ENCODE data around the gene ADAMTS2. TPM values are rescaled to one million over a fixed set of nuclear protein-coding genes. Genes with fewer than 3 reads are reported as not detected.

The ADAMTS2 gene
- total and polyA plus RNA-seq, 7 experiments from 2014 or later, result not detected

GRCh38 chr5:179131321-179131835, 213.9 kb downstream of the ADAMTS2 start:
- no peaks in the 10 kb centered on the region for H3K4me1 ChIP-seq (ENCODE audit: control insufficient read depth in 2 of 2, insufficient read depth in 2 of 2, low read length in 2 of 2)
- no peaks in the 10 kb centered on the region for H3K9me3 ChIP-seq (ENCODE audit: control insufficient read depth in 2 of 3, low read length in 3 of 3)
- Mint-ChIP-seq H3K36me3 (no peaks in the 10 kb centered on the region), H3K27ac (no peak overlapping the region), H3K4me3 (no peak overlapping the region), H3K9me3 (peaks cover 0 to 13% (median 0%) of the 10 kb centered on the region in 11 donors), H3K27me3 (peaks cover 0 to 4% (median 0%) of the 10 kb centered on the region in 5 donors), H3K4me1 (no peaks in the 10 kb centered on the region)
- no peak for DNase-seq
- no peaks in the 10 kb centered on the region for H3K27me3 ChIP-seq (ENCODE audit: control insufficient read depth in 2 of 2, insufficient read depth in 2 of 2, low read length in 2 of 2)
- CTCF ChIA-PET, result no interaction called here
- ATAC-seq, result no peak
- no peaks in the 10 kb centered on the region for H3K36me3 ChIP-seq (ENCODE audit: control insufficient read depth in 2 of 3, insufficient read depth in 3 of 3, low read length in 3 of 3)
- POLR2A ChIA-PET, result no interaction called here
- no peak overlapping the region for H3K27ac ChIP-seq (ENCODE audit: low read depth, low read length)
- intact Hi-C loops (cut with micrococcal nuclease), result no loop called here
- H3K4me3 ChIP-seq (ENCODE audit: low read length), result no peak overlapping the region

- H3K4me1 Mint-ChIP-seq, result no peaks in the 10 kb centered on the region
- no peaks in the 10 kb centered on the region for H3K36me3 Mint-ChIP-seq
- no peaks in the 10 kb centered on the region for H3K27me3 ChIP-seq (ENCODE audit: control insufficient read depth in 2 of 2, insufficient read depth in 2 of 2, low read length in 2 of 2)
- DNase-seq, result no peak
- no peak for ATAC-seq
- no peaks in the 10 kb centered on the region for H3K9me3 ChIP-seq (ENCODE audit: control insufficient read depth in 2 of 3, low read length in 3 of 3)
- peaks cover 0 to 4% (median 0%) of the 10 kb centered on the region in 5 donors for H3K27me3 Mint-ChIP-seq
- H3K27ac ChIP-seq (ENCODE audit: low read depth, low read length), result no peak overlapping the region
- H3K9me3 Mint-ChIP-seq, result peaks cover 0 to 12% (median 0%) of the 10 kb centered on the region in 11 donors
- CTCF ChIA-PET, result no interaction called here
- POLR2A ChIA-PET, result no interaction called here
- H3K4me3 ChIP-seq (ENCODE audit: low read length), result no peak overlapping the region
- no peaks in the 10 kb centered on the region for H3K4me1 ChIP-seq (ENCODE audit: control insufficient read depth in 2 of 2, insufficient read depth in 2 of 2, low read length in 2 of 2)
- H3K27ac Mint-ChIP-seq, result no peak overlapping the region
- intact Hi-C loops (cut with micrococcal nuclease), result no loop called here
- no peak overlapping the region for H3K4me3 Mint-ChIP-seq
- H3K36me3 ChIP-seq (ENCODE audit: control insufficient read depth in 2 of 3, insufficient read depth in 3 of 3, low read length in 3 of 3), result no peaks in the 10 kb centered on the region
Observed at GRCh38 chr5:179130101-179130681, 215.1 kb downstream of the ADAMTS2 start.

DNA sequence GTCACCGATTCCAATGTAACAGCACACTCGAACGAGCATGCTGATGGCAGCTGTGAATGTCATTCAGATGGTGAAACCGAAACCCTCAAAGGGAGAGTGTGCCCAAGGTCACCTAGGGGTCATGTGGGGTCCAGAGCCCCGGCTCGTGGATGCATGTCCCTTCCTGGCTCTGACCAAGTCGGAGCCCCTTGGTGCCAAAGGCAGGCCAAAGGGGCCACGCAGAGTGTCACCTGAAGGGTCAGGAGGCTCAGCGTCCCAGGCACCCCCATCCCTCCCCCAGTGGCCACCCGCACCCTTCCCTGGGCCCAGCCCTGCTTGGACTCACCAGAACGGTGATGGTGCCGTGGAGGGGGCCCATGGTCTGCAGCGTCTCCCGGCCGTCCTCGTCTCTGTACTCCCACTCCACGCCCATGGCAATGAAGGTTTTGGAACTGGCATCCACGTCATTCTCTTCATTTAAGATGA, 215.6 kb downstream of the ADAMTS2 start:
- H3K27me3 Mint-ChIP-seq, result peaks cover 0 to 4% (median 0%) of the 10 kb centered on the region in 5 donors
- H3K4me1 Mint-ChIP-seq, result no peaks in the 10 kb centered on the region
- H3K4me1 ChIP-seq (ENCODE audit: control insufficient read depth in 2 of 2, insufficient read depth in 2 of 2, low read length in 2 of 2), result no peaks in the 10 kb centered on the region
- no peaks in the 10 kb centered on the region for H3K27me3 ChIP-seq (ENCODE audit: control insufficient read depth in 2 of 2, insufficient read depth in 2 of 2, low read length in 2 of 2)
- POLR2A ChIA-PET, result no interaction called here
- no peak for ATAC-seq
- CTCF ChIA-PET, result no interaction called here
- no peak overlapping the region for H3K4me3 Mint-ChIP-seq
- no peaks in the 10 kb centered on the region for H3K36me3 Mint-ChIP-seq
- H3K9me3 ChIP-seq (ENCODE audit: control insufficient read depth in 2 of 3, low read length in 3 of 3), result no peaks in the 10 kb centered on the region
- no peak overlapping the region for H3K27ac ChIP-seq (ENCODE audit: low read depth, low read length)
- no peaks in the 10 kb centered on the region for H3K36me3 ChIP-seq (ENCODE audit: control insufficient read depth in 2 of 3, insufficient read depth in 3 of 3, low read length in 3 of 3)
- no peak overlapping the region for H3K4me3 ChIP-seq (ENCODE audit: low read length)
- H3K9me3 Mint-ChIP-seq, result peaks cover 0 to 10% (median 0%) of the 10 kb centered on the region in 11 donors
- intact Hi-C loops (cut with micrococcal nuclease), result no loop called here
- DNase-seq, result no peak
- H3K27ac Mint-ChIP-seq, result peak overlapping the region in 1 of 9 donors; percentile 36

DNA sequence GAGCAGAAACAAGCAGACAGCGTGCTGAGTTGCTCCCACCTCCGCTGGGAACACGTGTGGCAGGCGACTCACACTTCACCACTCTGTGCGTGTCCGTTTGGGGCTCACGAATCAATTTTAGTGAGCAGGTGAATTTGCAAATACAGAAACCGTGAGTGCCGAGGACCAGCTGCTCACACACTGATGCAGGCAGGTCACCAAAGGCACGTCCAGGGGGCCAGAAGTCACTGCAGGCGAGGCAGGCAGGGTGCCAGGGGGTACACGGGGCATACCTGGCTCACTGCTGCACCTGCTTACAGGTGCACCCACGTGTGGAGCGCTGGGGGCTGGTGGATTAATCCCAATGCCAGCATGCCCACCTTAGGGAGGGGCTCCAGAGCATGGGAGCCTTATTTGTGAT, 216.3 kb downstream of the ADAMTS2 start:
- Histone ChIP-seq H3K27ac (ENCODE audit: low read depth, low read length) (no peak overlapping the region), H3K4me3 (ENCODE audit: low read length) (no peak overlapping the region), H3K9me3 (ENCODE audit: control insufficient read depth in 2 of 3, low read length in 3 of 3) (no peaks in the 10 kb centered on the region), H3K27me3 (ENCODE audit: control insufficient read depth in 2 of 2, insufficient read depth in 2 of 2, low read length in 2 of 2) (no peaks in the 10 kb centered on the region), H3K36me3 (ENCODE audit: control insufficient read depth in 2 of 3, insufficient read depth in 3 of 3, low read length in 3 of 3) (no peaks in the 10 kb centered on the region), H3K4me1 (ENCODE audit: control insufficient read depth in 2 of 2, insufficient read depth in 2 of 2, low read length in 2 of 2) (no peaks in the 10 kb centered on the region)
- intact Hi-C loops (cut with micrococcal nuclease), result no loop called here
- ATAC-seq (no peak), DNase-seq (no peak)
- CTCF ChIA-PET, result no interaction called here
- Mint-ChIP-seq H3K36me3 (no peaks in the 10 kb centered on the region), H3K4me3 (no peak overlapping the region), H3K4me1 (no peaks in the 10 kb centered on the region), H3K27ac (no peak overlapping the region), H3K9me3 (peaks cover 0 to 6% (median 0%) of the 10 kb centered on the region in 11 donors), H3K27me3 (peaks cover 0 to 4% (median 0%) of the 10 kb centered on the region in 5 donors)
- POLR2A ChIA-PET, result no interaction called here

DNA sequence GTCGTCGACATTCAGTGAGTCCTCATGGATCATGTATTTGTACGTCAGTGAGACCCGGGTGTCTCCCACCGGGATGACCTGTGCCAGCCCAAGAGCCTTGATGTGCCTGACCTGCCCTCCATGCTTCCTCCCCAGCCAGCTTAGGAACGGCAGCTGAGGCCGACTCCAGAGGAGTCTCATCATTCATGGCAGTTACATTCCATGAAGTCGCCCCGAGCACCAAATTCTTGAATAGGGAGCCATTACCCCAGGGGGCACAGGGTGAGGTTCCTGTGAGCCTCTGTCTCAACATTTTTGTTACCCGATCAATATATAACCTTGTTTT, 217.3 kb downstream of the ADAMTS2 start:
- intact Hi-C loops (cut with micrococcal nuclease), result no loop called here
- Histone ChIP-seq H3K36me3 (ENCODE audit: control insufficient read depth in 2 of 3, insufficient read depth in 3 of 3, low read length in 3 of 3) (no peaks in the 10 kb centered on the region), H3K4me3 (ENCODE audit: low read length) (no peak overlapping the region), H3K27me3 (ENCODE audit: control insufficient read depth in 2 of 2, insufficient read depth in 2 of 2, low read length in 2 of 2) (no peaks in the 10 kb centered on the region), H3K4me1 (ENCODE audit: control insufficient read depth in 2 of 2, insufficient read depth in 2 of 2, low read length in 2 of 2) (no peaks in the 10 kb centered on the region), H3K9me3 (ENCODE audit: control insufficient read depth in 2 of 3, low read length in 3 of 3) (no peaks in the 10 kb centered on the region), H3K27ac (ENCODE audit: low read depth, low read length) (no peak overlapping the region)
- H3K27me3 Mint-ChIP-seq, result peaks cover 0 to 5% (median 0%) of the 10 kb centered on the region in 5 donors
- ATAC-seq (no peak), DNase-seq (peak in 1 of 9 donors; percentile 4)
- ChIA-PET CTCF (no interaction called here), POLR2A (no interaction called here)
- H3K36me3 Mint-ChIP-seq, result no peaks in the 10 kb centered on the region
- H3K4me1 Mint-ChIP-seq, result no peaks in the 10 kb centered on the region
- H3K4me3 Mint-ChIP-seq, result no peak overlapping the region
- H3K9me3 Mint-ChIP-seq, result peaks cover 0 to 4% (median 0%) of the 10 kb centered on the region in 11 donors
- no peak overlapping the region for H3K27ac Mint-ChIP-seq

DNA sequence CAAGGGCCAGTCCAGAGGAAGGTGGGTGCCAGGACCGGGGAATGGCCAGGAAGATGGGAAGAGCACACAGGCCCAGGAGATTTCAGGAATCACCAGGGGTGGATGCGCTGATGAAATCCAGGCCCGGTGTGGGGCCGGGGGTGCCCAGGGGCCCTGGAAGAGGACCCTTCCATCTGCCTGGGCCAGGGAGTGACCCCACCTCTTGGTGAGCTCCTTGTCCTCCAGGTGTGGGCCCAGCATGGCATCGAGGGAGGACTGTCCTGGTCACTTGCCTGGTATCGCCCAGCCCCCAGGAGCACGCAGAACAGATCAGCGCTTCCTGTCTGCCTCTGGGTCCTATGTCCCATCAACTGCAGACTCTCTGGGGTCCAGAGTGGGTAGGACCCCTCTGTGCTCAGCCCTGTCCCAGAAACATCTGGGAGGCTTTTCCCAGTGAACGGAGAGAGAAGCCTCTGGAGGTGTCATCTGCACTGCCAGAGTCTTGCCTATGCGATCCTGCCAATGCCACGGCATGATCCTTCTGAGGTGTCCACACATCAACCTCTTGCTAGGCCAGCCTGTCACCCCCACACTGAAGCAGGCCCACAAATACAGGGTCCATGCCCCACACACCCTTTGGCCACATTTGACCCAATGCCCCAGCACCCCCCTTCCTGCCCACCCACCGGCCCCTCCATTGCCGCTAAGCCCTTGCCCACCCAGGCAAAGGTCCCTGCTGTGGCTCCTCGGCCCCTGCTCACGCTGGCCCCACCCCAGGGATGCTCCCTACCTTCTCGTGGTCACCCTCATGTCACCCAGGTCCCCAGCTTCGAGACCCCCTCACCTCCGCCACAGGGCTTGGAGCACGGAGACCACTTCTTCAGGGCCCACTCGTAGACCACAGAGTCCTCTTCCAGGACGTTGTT, 217.9 kb downstream of the ADAMTS2 start:
- Mint-ChIP-seq H3K27me3 (peaks cover 0 to 5% (median 0%) of the 10 kb centered on the region in 5 donors), H3K27ac (no peak overlapping the region), H3K4me3 (no peak overlapping the region), H3K4me1 (no peaks in the 10 kb centered on the region), H3K36me3 (no peaks in the 10 kb centered on the region), H3K9me3 (peaks cover 0 to 4% (median 0%) of the 10 kb centered on the region in 11 donors)
- Histone ChIP-seq H3K36me3 (ENCODE audit: control insufficient read depth in 2 of 3, insufficient read depth in 3 of 3, low read length in 3 of 3) (no peaks in the 10 kb centered on the region), H3K27me3 (ENCODE audit: control insufficient read depth in 2 of 2, insufficient read depth in 2 of 2, low read length in 2 of 2) (no peaks in the 10 kb centered on the region), H3K4me1 (ENCODE audit: control insufficient read depth in 2 of 2, insufficient read depth in 2 of 2, low read length in 2 of 2) (no peaks in the 10 kb centered on the region), H3K9me3 (ENCODE audit: control insufficient read depth in 2 of 3, low read length in 3 of 3) (no peaks in the 10 kb centered on the region), H3K27ac (ENCODE audit: low read depth, low read length) (no peak overlapping the region), H3K4me3 (ENCODE audit: low read length) (no peak overlapping the region)
- no peak for ATAC-seq
- peak in 1 of 9 donors; percentile 9 for DNase-seq
- intact Hi-C loops (cut with micrococcal nuclease), result no loop called here
- ChIA-PET POLR2A (no interaction called here), CTCF (no interaction called here)

All from naive thymus-derived CD4-positive, alpha-beta T cell (primary cell).